ENCODE measurements around the gene RPL13.

RPL13 gene

GRCh38 chr16:89517128-89517527, 43.4 kb upstream of the RPL13 start:
- Histone ChIP-seq H3K4me2 (ENCODE audit: low read depth, low read length) (no peak overlapping the region), H3K4me1 (ENCODE audit: low read length) (no peaks in the 10 kb centered on the region), H3K27me3 (replicated peaks; ENCODE audit: insufficient read depth, low read length) (no peaks in the 10 kb centered on the region), H3K4me3 (ENCODE audit: low read length) (no peak overlapping the region), H3K9me2 (replicated peaks; ENCODE audit: insufficient read depth, low read length) (no peaks in the 10 kb centered on the region), H3K9me3 (replicated peaks; ENCODE audit: insufficient read depth, low read length) (no peaks in the 10 kb centered on the region), H2AFZ (ENCODE audit: low read length) (no peak overlapping the region), H3K79me2 (ENCODE audit: low read length) (peaks cover 26% of the 10 kb centered on the region), H3K36me3 (replicated peaks; ENCODE audit: insufficient read depth, low read length) (no peaks in the 10 kb centered on the region), H3K27ac (ENCODE audit: low read length) (no peak overlapping the region), H4K20me1 (ENCODE audit: insufficient read depth, low read length) (no peaks in the 10 kb centered on the region), H3K9ac (ENCODE audit: low read length) (no peak overlapping the region), H3F3A (ENCODE audit: insufficient read depth, low read length) (no peaks in the 10 kb centered on the region)
- TF ChIP-seq CTCF (IDR thresholded peaks at IDR 0.05; ENCODE audit: low read length) (no peak), EZH2phosphoT487 (IDR thresholded peaks at IDR 0.05; ENCODE audit: low read length) (no peak), EZH2 (optimal IDR thresholded peaks at IDR 0.05; ENCODE audit: low read depth, low read length) (no peak)
- DNase-seq: no peak

GRCh38 chr16:89519881-89520280, 40.6 kb upstream of the RPL13 start:
- no peak overlapping the region for H3K4me2 ChIP-seq (ENCODE audit: low read depth, low read length)
- H3K9me3 ChIP-seq (replicated peaks; ENCODE audit: insufficient read depth, low read length): no peaks in the 10 kb centered on the region
- TF ChIP-seq EZH2 (optimal IDR thresholded peaks at IDR 0.05; ENCODE audit: low read depth, low read length): no peak
- no peak for TF ChIP-seq EZH2phosphoT487 (IDR thresholded peaks at IDR 0.05; ENCODE audit: low read length)
- no peak for TF ChIP-seq CTCF (IDR thresholded peaks at IDR 0.05; ENCODE audit: low read length)
- no peaks in the 10 kb centered on the region for H3K27me3 ChIP-seq (replicated peaks; ENCODE audit: insufficient read depth, low read length)
- no peak for DNase-seq
- H3K27ac ChIP-seq (ENCODE audit: low read length): no peak overlapping the region
- peaks cover 7% of the 10 kb centered on the region for H3F3A ChIP-seq (ENCODE audit: insufficient read depth, low read length)
- no peak overlapping the region for H3K4me3 ChIP-seq (ENCODE audit: low read length)
- H3K9ac ChIP-seq (ENCODE audit: low read length): no peak overlapping the region
- H3K36me3 ChIP-seq (replicated peaks; ENCODE audit: insufficient read depth, low read length): no peaks in the 10 kb centered on the region
- H3K4me1 ChIP-seq (ENCODE audit: low read length): peaks cover 8% of the 10 kb centered on the region; the same call in 1 of the 2 replicates
- no peak overlapping the region for H2AFZ ChIP-seq (ENCODE audit: low read length)
- H4K20me1 ChIP-seq (ENCODE audit: insufficient read depth, low read length): no peaks in the 10 kb centered on the region
- H3K79me2 ChIP-seq (ENCODE audit: low read length): peaks cover 35% of the 10 kb centered on the region
- no peaks in the 10 kb centered on the region for H3K9me2 ChIP-seq (replicated peaks; ENCODE audit: insufficient read depth, low read length)

- no peak for TF ChIP-seq EZH2 (optimal IDR thresholded peaks at IDR 0.05; ENCODE audit: low read depth, low read length)
- TF ChIP-seq CTCF (IDR thresholded peaks at IDR 0.05; ENCODE audit: low read length): no peak
- no peak for TF ChIP-seq EZH2phosphoT487 (IDR thresholded peaks at IDR 0.05; ENCODE audit: low read length)
- DNase-seq: no peak
- Histone ChIP-seq H3F3A (ENCODE audit: insufficient read depth, low read length) (peaks cover 19% of the 10 kb centered on the region), H3K36me3 (replicated peaks; ENCODE audit: insufficient read depth, low read length) (no peaks in the 10 kb centered on the region), H3K9me2 (replicated peaks; ENCODE audit: insufficient read depth, low read length) (no peaks in the 10 kb centered on the region), H3K79me2 (ENCODE audit: low read length) (peaks cover 32% of the 10 kb centered on the region), H3K27ac (ENCODE audit: low read length) (no peak overlapping the region), H4K20me1 (ENCODE audit: insufficient read depth, low read length) (no peaks in the 10 kb centered on the region), H2AFZ (ENCODE audit: low read length) (no peak overlapping the region), H3K27me3 (replicated peaks; ENCODE audit: insufficient read depth, low read length) (no peaks in the 10 kb centered on the region), H3K9ac (ENCODE audit: low read length) (no peak overlapping the region), H3K4me3 (ENCODE audit: low read length) (no peak overlapping the region), H3K9me3 (replicated peaks; ENCODE audit: insufficient read depth, low read length) (no peaks in the 10 kb centered on the region), H3K4me1 (ENCODE audit: low read length) (peaks cover 19% of the 10 kb centered on the region), H3K4me2 (ENCODE audit: low read depth, low read length) (no peak overlapping the region)
Measured at GRCh38 chr16:89522287-89522686, 38.2 kb upstream of the RPL13 start.

Measured in MM.1S (cell line).